ENCODE results near the gene TSHZ3.

GRCh38 chr19:31349160-31349881, at the start of gene TSHZ3:
- no peak for TF ChIP-seq POLR2A (IDR thresholded peaks at IDR 0.05; ENCODE audit: extremely low read depth, insufficient read length)
- TF ChIP-seq, protein P1, sequence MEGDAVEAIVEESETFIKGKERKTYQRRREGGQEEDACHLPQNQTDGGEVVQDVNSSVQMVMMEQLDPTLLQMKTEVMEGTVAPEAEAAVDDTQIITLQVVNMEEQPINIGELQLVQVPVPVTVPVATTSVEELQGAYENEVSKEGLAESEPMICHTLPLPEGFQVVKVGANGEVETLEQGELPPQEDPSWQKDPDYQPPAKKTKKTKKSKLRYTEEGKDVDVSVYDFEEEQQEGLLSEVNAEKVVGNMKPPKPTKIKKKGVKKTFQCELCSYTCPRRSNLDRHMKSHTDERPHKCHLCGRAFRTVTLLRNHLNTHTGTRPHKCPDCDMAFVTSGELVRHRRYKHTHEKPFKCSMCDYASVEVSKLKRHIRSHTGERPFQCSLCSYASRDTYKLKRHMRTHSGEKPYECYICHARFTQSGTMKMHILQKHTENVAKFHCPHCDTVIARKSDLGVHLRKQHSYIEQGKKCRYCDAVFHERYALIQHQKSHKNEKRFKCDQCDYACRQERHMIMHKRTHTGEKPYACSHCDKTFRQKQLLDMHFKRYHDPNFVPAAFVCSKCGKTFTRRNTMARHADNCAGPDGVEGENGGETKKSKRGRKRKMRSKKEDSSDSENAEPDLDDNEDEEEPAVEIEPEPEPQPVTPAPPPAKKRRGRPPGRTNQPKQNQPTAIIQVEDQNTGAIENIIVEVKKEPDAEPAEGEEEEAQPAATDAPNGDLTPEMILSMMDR (IDR thresholded peaks at IDR 0.05; ENCODE audit: low read depth, low read length), result no peak
- TF ChIP-seq, protein P2, sequence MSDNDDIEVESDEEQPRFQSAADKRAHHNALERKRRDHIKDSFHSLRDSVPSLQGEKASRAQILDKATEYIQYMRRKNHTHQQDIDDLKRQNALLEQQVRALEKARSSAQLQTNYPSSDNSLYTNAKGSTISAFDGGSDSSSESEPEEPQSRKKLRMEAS (IDR thresholded peaks at IDR 0.05; ENCODE audit: low read depth, low read length), result no peak
